ENCODE measurements around the gene OR51F1. TPM values are rescaled to one million over a fixed set of nuclear protein-coding genes. Genes with fewer than 3 reads are reported as not detected.
"Not testable (repeated sequence)": the region's sequence is repeated elsewhere in the genome, so short reads cannot be mapped to it uniquely, and the experiment has no call there.

The OR51F1 gene
- total RNA-seq, result not detected in 2 replicates

- DNase-seq (ENCODE audit: low read depth in 2 of 2), result no peak
Measured at GRCh38 chr11:4769838-4770237, at the start of gene OR51F1. Gene OR51F1 (minus strand): TSS chr11:4769938. CDS start chr11:4769938, 0 bp downstream.

DNA sequence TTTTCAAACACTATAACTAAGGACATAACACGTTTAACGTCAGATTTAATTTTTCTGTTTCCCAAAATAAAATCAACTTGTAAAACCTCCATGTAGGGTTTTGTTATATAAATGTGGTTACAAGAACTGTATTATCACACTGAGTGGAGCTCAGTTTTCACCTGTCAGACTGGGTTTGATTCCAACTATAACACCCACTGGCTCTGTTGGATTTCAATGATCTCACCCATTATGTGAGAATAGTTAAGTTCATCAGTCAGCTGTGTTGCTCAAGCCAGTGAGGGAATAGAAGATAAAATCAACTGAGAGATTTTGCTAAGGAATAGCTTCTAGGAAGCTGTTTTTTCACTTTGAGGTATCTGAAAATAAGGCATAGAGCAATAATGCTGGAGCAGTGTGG is 39.5 kb upstream of the OR51F1 start:
- no peak for DNase-seq (ENCODE audit: low read depth in 2 of 2)

DNA sequence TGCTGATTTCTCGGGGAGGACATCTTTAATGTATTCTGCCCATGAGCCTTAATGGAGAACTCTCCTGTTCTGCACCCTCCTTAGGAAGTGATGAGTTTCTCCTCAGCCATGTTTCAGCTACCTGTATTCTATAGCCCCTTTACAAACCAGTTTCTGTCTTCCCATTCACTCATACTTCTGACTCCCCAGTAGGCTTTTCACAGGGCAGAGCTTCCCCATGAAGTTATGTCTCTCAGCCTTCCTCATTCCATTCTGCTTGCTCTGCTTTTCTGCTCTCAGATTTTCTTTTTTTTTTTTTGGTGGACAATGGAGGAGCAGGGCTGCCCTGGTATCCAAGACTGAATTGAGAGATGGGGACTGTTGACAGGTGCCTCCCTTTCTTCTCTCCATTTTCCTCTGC is 38.7 kb upstream of the OR51F1 start:
- DNase-seq (ENCODE audit: low read depth in 2 of 2), result no peak

DNA sequence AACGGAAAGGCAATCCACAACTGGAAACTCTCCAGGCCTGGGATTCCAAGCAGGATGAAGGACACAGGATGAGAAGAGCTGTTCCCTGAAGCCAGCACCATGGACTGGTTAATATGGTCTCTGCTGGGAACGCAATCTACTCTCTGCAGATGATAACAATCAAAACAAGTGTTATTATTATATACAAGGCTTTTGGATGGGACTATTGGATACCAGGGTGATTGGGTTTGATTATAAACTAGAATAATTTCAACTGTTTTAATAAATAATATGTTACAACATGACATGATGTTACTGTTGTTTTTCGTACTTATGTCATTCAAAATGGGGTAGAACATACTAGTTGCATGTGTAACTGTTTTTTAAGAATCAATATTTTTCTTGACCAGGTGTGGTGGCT is 34.5 kb upstream of the OR51F1 start, which contains the start of gene OR52R1:
OR52R1 (minus strand) TSS at position 101 of the 400 bp plus-strand sequence; CDS start at position 101, 0 bp downstream.
- DNase-seq (ENCODE audit: low read depth in 2 of 2), result no peak

GRCh38 chr11:4801316-4801715 is 31.6 kb upstream of the OR51F1 start:
- DNase-seq (ENCODE audit: low read depth in 2 of 2), result not testable (repeated sequence)

- DNase-seq (ENCODE audit: low read depth in 2 of 2), result no peak
Measured at GRCh38 chr11:4798427-4799183, 28.9 kb upstream of the OR51F1 start.

- no peak for DNase-seq (ENCODE audit: low read depth in 2 of 2)
Measured at GRCh38 chr11:4797206-4797605, 27.5 kb upstream of the OR51F1 start.

DNA sequence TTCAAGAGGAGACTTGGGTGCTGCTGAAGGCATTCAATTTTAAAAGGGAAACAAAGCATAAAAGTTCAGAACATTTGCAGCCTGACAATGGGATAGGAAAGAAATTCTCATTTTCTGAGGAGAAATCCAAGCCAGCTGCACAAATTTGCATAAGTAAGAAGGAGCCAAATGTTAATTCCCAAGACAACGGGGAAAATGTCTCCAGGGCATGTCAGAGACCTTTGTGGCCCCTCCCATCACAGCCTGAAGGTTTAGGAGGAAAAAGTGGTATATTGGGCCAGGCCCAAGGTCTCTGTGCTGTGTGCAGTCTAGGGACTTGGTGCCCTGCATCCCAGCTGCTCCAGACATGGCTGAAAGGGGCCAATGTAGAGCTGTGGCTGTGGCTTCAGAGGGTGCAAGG is 12.7 kb upstream of the OR51F1 start:
- DNase-seq (ENCODE audit: low read depth in 2 of 2), result no peak

DNA sequence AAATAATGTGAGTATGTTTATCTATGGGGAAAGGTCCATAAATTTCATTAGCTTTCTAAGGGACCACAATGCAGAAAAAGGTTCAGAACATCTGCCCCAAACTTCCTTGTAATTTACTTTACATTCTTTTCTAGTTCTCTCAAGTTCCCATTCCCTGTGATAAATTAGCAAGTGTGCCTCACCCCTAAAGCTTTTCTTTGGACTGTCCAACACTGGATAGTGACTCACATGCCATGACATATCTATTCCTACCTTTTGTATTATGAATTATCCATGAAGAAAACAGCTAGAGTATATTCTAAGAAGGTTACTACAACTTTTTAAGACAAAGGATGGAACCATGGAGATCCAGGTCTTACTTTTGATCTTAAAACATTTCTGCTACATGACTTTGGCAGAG is 1.6 kb downstream of the OR51F1 start:
- DNase-seq (ENCODE audit: low read depth in 2 of 2), result no peak

GRCh38 chr11:4766420-4767043 is 3.2 kb downstream of the OR51F1 start:
- no peak for DNase-seq (ENCODE audit: low read depth in 2 of 2)

DNA sequence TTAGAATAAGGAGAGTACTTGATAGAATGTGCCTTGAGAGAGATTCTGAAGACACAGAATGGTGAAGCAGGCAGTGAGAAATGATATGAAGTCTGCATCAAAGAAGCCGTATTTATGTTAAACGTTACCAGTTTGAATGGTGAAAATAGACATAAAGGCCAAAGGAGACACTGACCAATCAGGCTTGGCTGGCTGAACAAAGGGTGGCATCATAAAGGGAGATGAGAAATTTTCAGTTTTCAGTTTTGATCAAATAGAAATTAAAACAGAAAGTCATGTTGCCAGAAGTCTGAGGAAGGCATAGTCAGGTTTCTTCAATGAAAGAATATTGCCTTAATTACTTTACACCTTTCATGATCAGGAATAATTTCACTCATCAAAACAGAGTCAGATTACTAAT is 6.6 kb downstream of the OR51F1 start:
- no peak for DNase-seq (ENCODE audit: low read depth in 2 of 2)

- no peak for DNase-seq (ENCODE audit: low read depth in 2 of 2)
Measured at GRCh38 chr11:4751201-4751600, 18.5 kb downstream of the OR51F1 start.

- no peak for DNase-seq (ENCODE audit: low read depth in 2 of 2)
Measured at GRCh38 chr11:4748438-4748837, 21.3 kb downstream of the OR51F1 start.

GRCh38 chr11:4740735-4741134 is 29.0 kb downstream of the OR51F1 start:
- DNase-seq (ENCODE audit: low read depth in 2 of 2), result no peak

- DNase-seq (ENCODE audit: low read depth in 2 of 2), result no peak
Measured at GRCh38 chr11:4727171-4727570, 42.6 kb downstream of the OR51F1 start.

DNA sequence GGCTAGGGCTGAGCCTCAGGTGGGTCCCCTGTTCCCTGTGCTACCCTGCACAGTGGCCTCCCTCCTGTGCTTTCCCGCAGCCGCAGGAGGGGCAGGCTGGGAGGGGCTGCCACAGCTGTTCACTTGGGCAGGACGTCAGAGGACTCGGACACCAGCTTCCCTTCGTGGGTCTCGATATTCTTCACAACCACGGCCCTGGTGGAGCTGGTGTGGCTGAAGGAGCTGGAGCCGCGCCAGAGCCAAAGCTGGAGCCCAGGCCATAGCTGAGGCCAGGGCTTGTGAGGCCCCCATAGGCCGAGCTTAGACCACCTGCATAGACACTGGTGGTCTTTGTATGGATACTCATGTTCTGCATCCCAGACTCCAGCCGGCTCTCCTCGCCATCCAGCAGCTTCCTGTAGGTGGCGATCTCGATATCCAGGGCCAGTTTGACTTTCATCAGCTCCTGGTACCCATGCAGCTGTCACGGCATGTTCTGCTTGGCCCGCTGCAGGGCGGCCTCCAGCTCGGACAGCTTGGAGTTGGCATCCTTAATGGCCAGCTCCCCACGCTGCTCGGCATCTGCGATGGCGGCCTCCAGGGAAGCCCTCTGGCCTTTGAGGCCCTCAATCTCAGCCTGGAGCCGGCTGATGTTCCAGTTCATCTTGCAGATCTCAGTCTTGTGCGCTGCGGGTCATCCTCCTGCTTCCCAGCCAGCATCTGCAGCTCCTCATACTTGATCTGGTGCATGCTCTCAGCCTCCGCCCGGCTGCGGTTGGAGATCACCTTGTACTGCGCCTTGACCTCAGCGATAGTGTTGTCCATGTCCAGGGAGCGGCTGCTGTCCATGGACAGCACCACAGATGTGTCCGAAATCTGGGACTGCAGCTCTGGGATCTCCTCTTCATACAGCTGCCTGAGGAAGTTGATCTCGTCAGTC is 46.9 kb downstream of the OR51F1 start:
- DNase-seq (ENCODE audit: low read depth in 2 of 2), result not testable (repeated sequence)

Other genes with a start within 250 kb of the OR51F1 start
- gene OR52M1, start 224.7 kb downstream of the OR51F1 start, total RNA-seq, result not detected in 2 replicates
- not detected in 2 replicates for gene OR52I2, start 188.2 kb downstream of the OR51F1 start, total RNA-seq
- not detected in 2 replicates for gene OR52I1, start 175.9 kb downstream of the OR51F1 start, total RNA-seq
- gene TRIM68, start 161.7 kb downstream of the OR51F1 start, total RNA-seq, result 7.2 and 8.3 TPM in 2 replicates
- gene OR51D1, start 132.5 kb downstream of the OR51F1 start, total RNA-seq, result not detected in 2 replicates
- not detected in 2 replicates for gene OR51E1, start 126.0 kb downstream of the OR51F1 start, total RNA-seq
- not detected in 2 replicates for gene OR51E2, start 72.1 kb downstream of the OR51F1 start, total RNA-seq
- not detected in 2 replicates for gene MMP26, start 65.2 kb downstream of the OR51F1 start, total RNA-seq
- gene OR52R1, start 34.4 kb upstream of the OR51F1 start, total RNA-seq, result not detected in 2 replicates
- not detected in 2 replicates for gene OR51F2, start 51.4 kb upstream of the OR51F1 start, total RNA-seq
- not detected in 2 replicates for gene OR51S1, start 79.3 kb upstream of the OR51F1 start, total RNA-seq
- gene OR51T1, start 112.0 kb upstream of the OR51F1 start, total RNA-seq, result not detected in 2 replicates
- gene OR51A7, start 133.8 kb upstream of the OR51F1 start, total RNA-seq, result not detected in 2 replicates
- not detected in 2 replicates for gene OR51G2, start 149.4 kb upstream of the OR51F1 start, total RNA-seq
- gene OR51G1, start 154.4 kb upstream of the OR51F1 start, total RNA-seq, result not detected in 2 replicates
- not detected in 2 replicates for gene OR51A4, start 177.7 kb upstream of the OR51F1 start, total RNA-seq
- gene OR51A2, start 185.8 kb upstream of the OR51F1 start, total RNA-seq, result not detected in 2 replicates
- not detected in 2 replicates for gene OR51L1, start 224.9 kb upstream of the OR51F1 start, total RNA-seq

Data from lung microvascular endothelial cell (primary cell).